Measurements from ENCODE around the gene CFAP74.
A peak's percentile ranks its signal among the peaks of the same experiment; 100 is the strongest.

Gene CFAP74

GRCh38 chr1:2014741-2015735 is 11.5 kb upstream of the CFAP74 start:
- no peak for TF ChIP-seq EZH2phosphoT487 (IDR thresholded peaks at IDR 0.05; ENCODE audit: borderline replicate concordance)

GRCh38 chr1:2014181-2014580 is 10.6 kb upstream of the CFAP74 start:
- no peak for TF ChIP-seq CTCF (conservative IDR thresholded peaks at IDR 0.05; ENCODE audit: low read length)
- no peak for TF ChIP-seq EZH2phosphoT487 (IDR thresholded peaks at IDR 0.05; ENCODE audit: borderline replicate concordance)
- no peak overlapping the region for H2AFZ ChIP-seq (ENCODE audit: low read length)
- H3K9me3 ChIP-seq (ENCODE audit: insufficient read depth, low read depth, low read length): no peaks in the 10 kb centered on the region
- H3K9me2 ChIP-seq (replicated peaks; ENCODE audit: low read depth, low read length): no peaks in the 10 kb centered on the region
- H4K20me1 ChIP-seq (ENCODE audit: insufficient read depth, low read length, poor library complexity, severe bottlenecking): no peaks in the 10 kb centered on the region
- no peaks in the 10 kb centered on the region for H3K79me2 ChIP-seq (ENCODE audit: insufficient read depth, low read length)
- no peak overlapping the region for H3K4me2 ChIP-seq (ENCODE audit: low read depth, low read length, poor library complexity, severe bottlenecking)
- peaks cover 6% of the 10 kb centered on the region for H3K4me1 ChIP-seq (ENCODE audit: insufficient read depth, low read length, poor library complexity, severe bottlenecking)
- no peaks in the 10 kb centered on the region for H3F3A ChIP-seq (ENCODE audit: low read depth)
- no peaks in the 10 kb centered on the region for H3K36me3 ChIP-seq (ENCODE audit: insufficient read depth, low read length)
- no peak overlapping the region for H3K9ac ChIP-seq (ENCODE audit: low read depth, low read length, poor library complexity, severe bottlenecking)
- H3K27me3 ChIP-seq (ENCODE audit: insufficient read depth, low read length, poor library complexity, severe bottlenecking): no peaks in the 10 kb centered on the region
- no peak overlapping the region for H3K4me3 ChIP-seq (ENCODE audit: low read length, poor library complexity, severe bottlenecking)

More at GRCh38 chr1:2014741-2015735, 11.5 kb upstream of the CFAP74 start:
- no peaks in the 10 kb centered on the region for H3K36me3 ChIP-seq (ENCODE audit: insufficient read depth, low read length)
- H3K27me3 ChIP-seq (ENCODE audit: insufficient read depth, low read length, poor library complexity, severe bottlenecking): no peaks in the 10 kb centered on the region
- no peak overlapping the region for H3K4me2 ChIP-seq (ENCODE audit: low read depth, low read length, poor library complexity, severe bottlenecking)
- no peaks in the 10 kb centered on the region for H3F3A ChIP-seq (ENCODE audit: low read depth)
- peaks cover 6% of the 10 kb centered on the region for H3K4me1 ChIP-seq (ENCODE audit: insufficient read depth, low read length, poor library complexity, severe bottlenecking)
- H3K9ac ChIP-seq (ENCODE audit: low read depth, low read length, poor library complexity, severe bottlenecking): no peak overlapping the region
- no peak overlapping the region for H3K4me3 ChIP-seq (ENCODE audit: low read length, poor library complexity, severe bottlenecking)
- H2AFZ ChIP-seq (ENCODE audit: low read length): 0 out of 2 replicates have a peak overlapping the region, but pooled peaks have one; percentile 39
- H3K79me2 ChIP-seq (ENCODE audit: insufficient read depth, low read length): no peaks in the 10 kb centered on the region
- no peaks in the 10 kb centered on the region for H4K20me1 ChIP-seq (ENCODE audit: insufficient read depth, low read length, poor library complexity, severe bottlenecking)
- H3K9me3 ChIP-seq (ENCODE audit: insufficient read depth, low read depth, low read length): no peaks in the 10 kb centered on the region
- H3K9me2 ChIP-seq (replicated peaks; ENCODE audit: low read depth, low read length): no peaks in the 10 kb centered on the region

GRCh38 chr1:2009101-2010053 is 5.8 kb upstream of the CFAP74 start:
- no peaks in the 10 kb centered on the region for H3K79me2 ChIP-seq (ENCODE audit: insufficient read depth, low read length)
- no peak overlapping the region for H3K9ac ChIP-seq (ENCODE audit: low read depth, low read length, poor library complexity, severe bottlenecking)
- no peak for TF ChIP-seq EZH2phosphoT487 (IDR thresholded peaks at IDR 0.05; ENCODE audit: borderline replicate concordance)
- TF ChIP-seq CTCF (conservative IDR thresholded peaks at IDR 0.05; ENCODE audit: low read length): no peak
- H3F3A ChIP-seq (ENCODE audit: low read depth): no peaks in the 10 kb centered on the region
- no peak overlapping the region for H2AFZ ChIP-seq (ENCODE audit: low read length)
- H3K4me1 ChIP-seq (ENCODE audit: insufficient read depth, low read length, poor library complexity, severe bottlenecking): peaks cover 6% of the 10 kb centered on the region
- H3K9me3 ChIP-seq (ENCODE audit: insufficient read depth, low read depth, low read length): no peaks in the 10 kb centered on the region
- no peak overlapping the region for H3K4me2 ChIP-seq (ENCODE audit: low read depth, low read length, poor library complexity, severe bottlenecking)
- H3K27me3 ChIP-seq (ENCODE audit: insufficient read depth, low read length, poor library complexity, severe bottlenecking): no peaks in the 10 kb centered on the region
- no peak overlapping the region for H3K4me3 ChIP-seq (ENCODE audit: low read length, poor library complexity, severe bottlenecking)
- no peaks in the 10 kb centered on the region for H3K9me2 ChIP-seq (replicated peaks; ENCODE audit: low read depth, low read length)
- H3K36me3 ChIP-seq (ENCODE audit: insufficient read depth, low read length): no peaks in the 10 kb centered on the region
- no peaks in the 10 kb centered on the region for H4K20me1 ChIP-seq (ENCODE audit: insufficient read depth, low read length, poor library complexity, severe bottlenecking)
